Neural cell (in vitro differentiated cells): ENCODE results near the gene STX7. TPM values are rescaled to one million over a fixed set of nuclear protein-coding genes. Genes with fewer than 3 reads are reported as not detected.
A peak's percentile ranks its signal among the peaks of the same experiment; 100 is the strongest.

Source experiments
- H2AFZ ChIP-seq: fragments of 200-600, 300-800 bp; sonication (generic), shearing (Covaris generic); 2 replicates; pipeline ENCODE4 v1.6.0; 2014; ENCODE audit warnings: low read depth, mild to moderate bottlenecking, antibody characterized with exemption, low read length, moderate library complexity
- H3F3A ChIP-seq: fragments of 200-600 bp; shearing (Covaris generic); 2 replicates; pipeline ENCODE4 v1.6.1; 2016; ENCODE audit warnings: mild to moderate bottlenecking, moderate library complexity, mixed read lengths, antibody characterized with exemption, low read length; ENCODE audit not compliant: insufficient read depth, poor library complexity, severe bottlenecking
- H3K27ac ChIP-seq: fragments of 200-600, 300-800 bp; sonication (generic), shearing (Covaris generic); 2 replicates; pipeline ENCODE4 v1.5.1; 2014; ENCODE audit warnings: mild to moderate bottlenecking, low read length, moderate library complexity
- H3K27me3 ChIP-seq: fragments of 300-800, 200-600 bp; sonication (generic), shearing (Covaris generic); 2 replicates; pipeline ENCODE4 v1.6.0; 2014; ENCODE audit warnings: mild to moderate bottlenecking, low read depth, low read length, moderate library complexity; ENCODE audit not compliant: insufficient read depth
- H3K36me3 ChIP-seq: fragments of 300-800, 200-600 bp; sonication (generic), shearing (Covaris generic); 2 replicates; pipeline ENCODE4 v1.5.1; 2014; ENCODE audit warnings: mild to moderate bottlenecking, antibody characterized with exemption, low read length, moderate library complexity; ENCODE audit not compliant: insufficient read depth
- H3K4me2 ChIP-seq: fragments of 300-800, 200-600 bp; sonication (generic), shearing (Covaris generic); 2 replicates; pipeline ENCODE4 v1.6.0; 2014; ENCODE audit warnings: mild to moderate bottlenecking, low read length
- H3K4me3 ChIP-seq: fragments of 300-800, 200-600 bp; sonication (generic), shearing (Covaris generic); 2 replicates; pipeline ENCODE4 v1.5.1; 2014; ENCODE audit warnings: mild to moderate bottlenecking, low read length, moderate library complexity
- H3K79me2 ChIP-seq: fragments of 200-600 bp; shearing (Covaris generic); replicated peaks from 2 replicates; pipeline ENCODE4 v1.6.0; 2014; ENCODE audit warnings: mild to moderate bottlenecking, low read length, moderate library complexity; ENCODE audit not compliant: insufficient read depth
- H3K9ac ChIP-seq: fragments of 300-800, 200-600 bp; sonication (generic), shearing (Covaris generic); 2 replicates; pipeline ENCODE4 v1.6.1; 2016; ENCODE audit warnings: mild to moderate bottlenecking, low read length, mixed read lengths
- H3K9me2 ChIP-seq: fragments of 200-600 bp; shearing (Covaris generic); 2 replicates; pipeline ENCODE4 v1.6.1; 2016; ENCODE audit warnings: mild to moderate bottlenecking, low read length, mixed read lengths; ENCODE audit not compliant: insufficient read depth
- H3K9me3 ChIP-seq: fragments of 200-600, 300-800 bp; sonication (generic), shearing (Covaris generic); 2 replicates; pipeline ENCODE4 v1.6.1; 2016; ENCODE audit warnings: mild to moderate bottlenecking, mixed run types, low read length, moderate library complexity, mixed read lengths
- H4K20me1 ChIP-seq: fragments of 200-600 bp; shearing (Covaris generic); 2 replicates; pipeline ENCODE4 v1.6.1; 2016; ENCODE audit warnings: mild to moderate bottlenecking, mixed run types; ENCODE audit not compliant: insufficient read depth
- CTCF ChIP-seq: fragments of 450-650 bp; IDR thresholded peaks from 2 replicates; pipeline ENCODE4 v1.5.1; 2014; ENCODE audit warnings: antibody characterized with exemption, mild to moderate bottlenecking, moderate library complexity; ENCODE audit not compliant: poor library complexity, severe bottlenecking
- EP300 ChIP-seq: fragments of 450-650 bp; conservative IDR thresholded peaks from 2 replicates; pipeline ENCODE4 v1.6.1; 2014; ENCODE audit warnings: antibody characterized with exemption, mild to moderate bottlenecking, moderate library complexity; ENCODE audit not compliant: poor library complexity, severe bottlenecking
- EZH2 ChIP-seq: fragments of 200-600, 300-800 bp; shearing (Covaris generic), sonication (generic); IDR thresholded peaks from 2 replicates; pipeline ENCODE4 v1.6.1; 2014; ENCODE audit warnings: antibody characterized with exemption, low read length, borderline replicate concordance, mild to moderate bottlenecking; ENCODE audit not compliant: insufficient read depth, poor library complexity, severe bottlenecking
- MXI1 ChIP-seq: fragments of 450-650 bp; conservative IDR thresholded peaks from 2 replicates; pipeline ENCODE4 v1.6.1; 2014; ENCODE audit warnings: antibody characterized with exemption, mild to moderate bottlenecking; ENCODE audit not compliant: poor library complexity, severe bottlenecking
- POLR2AphosphoS5 ChIP-seq: IDR thresholded peaks from 2 replicates; pipeline ENCODE4 v1.6.1; 2012
- RAD21 ChIP-seq: fragments of 450-650 bp; conservative IDR thresholded peaks from 2 replicates; pipeline ENCODE4 v1.6.1; 2014; ENCODE audit warnings: antibody characterized with exemption, mild to moderate bottlenecking, moderate library complexity
- REST ChIP-seq: IDR thresholded peaks from 2 replicates; pipeline ENCODE4 v1.6.1; 2012; ENCODE audit warnings: borderline replicate concordance
- SMC3 ChIP-seq: fragments of 450-650 bp; conservative IDR thresholded peaks from 2 replicates; pipeline ENCODE4 v1.6.1; 2014; ENCODE audit warnings: antibody characterized with exemption, mild to moderate bottlenecking, moderate library complexity; ENCODE audit not compliant: poor library complexity
- TAF1 ChIP-seq: IDR thresholded peaks from 2 replicates; pipeline ENCODE4 v1.6.1; 2012; ENCODE audit warnings: low read depth
- polyA plus RNA-seq: library from polyadenylated mRNA; depleted of rRNA; stranded (reverse); fragments of >200 nt; gene quantifications from 2 replicates; pipeline ENCODE4 v1.2.3, GENCODE V29; 2014

STX7 gene
- polyA plus RNA-seq, 1 donor from 2014 or later, result 79.5 TPM

GRCh38 chr6:132404736-132405135, 108.2 kb downstream of the STX7 start:
- Histone ChIP-seq H3K27ac (no peak overlapping the region), H3K9ac (no peak overlapping the region), H3K9me2 (no peaks in the 10 kb centered on the region), H4K20me1 (no peaks in the 10 kb centered on the region), H3K27me3 (peaks cover 28% of the 10 kb centered on the region), H3K4me2 (no peak overlapping the region), H3F3A (no peaks in the 10 kb centered on the region), H3K9me3 (no peaks in the 10 kb centered on the region), H2AFZ (no peak overlapping the region), H3K36me3 (no peaks in the 10 kb centered on the region), H3K4me3 (no peak overlapping the region), H3K79me2 (no peaks in the 10 kb centered on the region)
- no peak for TF ChIP-seq POLR2AphosphoS5
- TF ChIP-seq SMC3, result no peak
- no peak for TF ChIP-seq TAF1
- no peak for TF ChIP-seq EZH2

- TF ChIP-seq EZH2 (no peak), REST (no peak), EP300 (no peak), POLR2AphosphoS5 (no peak), TAF1 (no peak)
Measured at GRCh38 chr6:132404330-132404729, 108.6 kb downstream of the STX7 start.

GRCh38 chr6:132401618-132402285, 111.2 kb downstream of the STX7 start:
- Histone ChIP-seq H3K4me3 (peak overlapping the region; percentile 87), H3K9me2 (no peaks in the 10 kb centered on the region), H3K36me3 (no peaks in the 10 kb centered on the region), H3F3A (no peaks in the 10 kb centered on the region), H3K4me2 (no peak overlapping the region), H3K27ac (no peak overlapping the region), H3K9me3 (no peaks in the 10 kb centered on the region), H3K9ac (peak overlapping the region; percentile 67), H3K27me3 (peaks cover 33% of the 10 kb centered on the region), H4K20me1 (no peaks in the 10 kb centered on the region), H3K79me2 (no peaks in the 10 kb centered on the region), H2AFZ (no peak overlapping the region)
- TF ChIP-seq MXI1 (no peak), TAF1 (no peak), SMC3 (no peak), CTCF (no peak), RAD21 (no peak), POLR2AphosphoS5 (no peak), EZH2 (no peak), EP300 (no peak), REST (no peak)

More at GRCh38 chr6:132404330-132404729, 108.6 kb downstream of the STX7 start:
- Histone ChIP-seq H3K27me3 (peaks cover 32% of the 10 kb centered on the region), H3K36me3 (no peaks in the 10 kb centered on the region), H3K9me2 (no peaks in the 10 kb centered on the region), H2AFZ (no peak overlapping the region), H3K9me3 (no peaks in the 10 kb centered on the region), H3F3A (no peaks in the 10 kb centered on the region), H4K20me1 (no peaks in the 10 kb centered on the region), H3K4me2 (no peak overlapping the region), H3K79me2 (no peaks in the 10 kb centered on the region), H3K9ac (no peak overlapping the region), H3K27ac (no peak overlapping the region), H3K4me3 (no peak overlapping the region)
